Right kidney (tissue), 9 donors: Measurements from ENCODE around the gene PCDHB15.
"Not testable (repeated sequence)": the region's sequence is repeated elsewhere in the genome, so short reads cannot be mapped to it uniquely, and the experiment has no call there.

Experiments used
- DNase-seq: peaks from one replicate; pipeline ENCODE4 v3.0.0-alpha.2; 2016
- long read RNA-seq, 8 donors: transcript quantifications; one replicate each; lab custom pipeline, GENCODE V29; 2026

The PCDHB15 gene
- long read RNA-seq, donor 1, full-length matches to known transcripts: 7 of 7 reads
- long read RNA-seq, donor 1, partial matches to known transcripts: 0 of 7 reads
- long read RNA-seq, donor 1, other reads (novel, unspliced or antisense): 0 of 7 reads
- long read RNA-seq, donor 2, full-length matches to known transcripts: 4 of 4 reads
- long read RNA-seq, donor 2, partial matches to known transcripts: 0 of 4 reads
- long read RNA-seq, donor 2, other reads (novel, unspliced or antisense): 0 of 4 reads
- long read RNA-seq, donor 3, full-length matches to known transcripts: 9 of 9 reads
- long read RNA-seq, donor 3, partial matches to known transcripts: 0 of 9 reads
- long read RNA-seq, donor 3, other reads (novel, unspliced or antisense): 0 of 9 reads
- long read RNA-seq, donor 4, full-length matches to known transcripts: 8 of 8 reads
- long read RNA-seq, donor 4, partial matches to known transcripts: 0 of 8 reads
- long read RNA-seq, donor 4, other reads (novel, unspliced or antisense): 0 of 8 reads
- long read RNA-seq, donor 5, full-length matches to known transcripts: 15 of 15 reads
- long read RNA-seq, donor 5, partial matches to known transcripts: 0 of 15 reads
- long read RNA-seq, donor 5, other reads (novel, unspliced or antisense): 0 of 15 reads
- long read RNA-seq, donor 6, full-length matches to known transcripts: 8 of 8 reads
- long read RNA-seq, donor 6, partial matches to known transcripts: 0 of 8 reads
- long read RNA-seq, donor 6, other reads (novel, unspliced or antisense): 0 of 8 reads
- long read RNA-seq, donor 7, full-length matches to known transcripts: 18 of 18 reads
- long read RNA-seq, donor 7, partial matches to known transcripts: 0 of 18 reads
- long read RNA-seq, donor 7, other reads (novel, unspliced or antisense): 0 of 18 reads
- long read RNA-seq, donor 8, full-length matches to known transcripts: 5 of 5 reads
- long read RNA-seq, donor 8, partial matches to known transcripts: 0 of 5 reads
- long read RNA-seq, donor 8, other reads (novel, unspliced or antisense): 0 of 5 reads

DNA sequence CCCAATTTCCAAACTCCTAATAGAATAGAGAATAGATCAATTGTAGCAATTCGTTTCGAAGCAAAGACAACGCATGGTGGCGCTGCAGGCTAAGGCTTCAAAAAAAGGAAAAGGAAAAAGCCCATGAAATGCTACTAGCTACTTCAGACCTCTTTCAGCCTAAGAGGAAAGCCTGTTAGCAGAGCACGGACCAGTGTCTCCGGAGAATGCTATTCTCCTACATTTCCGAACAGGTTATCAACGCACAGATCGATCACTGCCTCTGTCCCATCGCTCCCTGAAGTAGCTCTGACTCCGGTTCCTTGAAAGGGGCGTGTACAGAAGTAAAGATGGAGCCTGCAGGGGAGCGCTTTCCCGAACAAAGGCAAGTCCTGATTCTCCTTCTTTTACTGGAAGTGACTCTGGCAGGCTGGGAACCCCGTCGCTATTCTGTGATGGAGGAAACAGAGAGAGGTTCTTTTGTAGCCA lies at the start of gene PCDHB15:
Gene PCDHB15, plus strand, starts transcription at position 146 of the 468 bp plus-strand sequence. Its CDS starts 184 bp downstream, at position 330.
- peak; percentile 28 for DNase-seq

DNA sequence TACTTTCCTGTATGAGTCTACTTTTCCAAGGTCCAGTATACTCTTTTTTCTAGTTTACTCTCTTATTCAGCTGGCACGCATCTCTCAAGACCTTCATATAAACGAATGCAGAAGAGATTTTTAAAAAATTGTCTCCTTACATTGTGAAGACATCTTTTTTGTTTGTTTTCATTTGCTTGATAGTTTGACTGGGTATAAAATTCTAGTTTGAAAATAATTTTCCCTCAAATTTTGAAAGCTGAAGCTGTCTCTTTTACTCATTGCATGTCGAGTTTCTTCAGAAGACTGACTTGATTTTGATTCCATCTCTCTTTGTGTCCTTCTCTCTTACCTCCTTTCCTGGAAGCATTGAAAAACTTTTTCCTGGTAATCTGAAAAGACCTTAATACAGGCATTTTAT lies 48.8 kb upstream of the PCDHB15 start:
- DNase-seq: no peak

DNA sequence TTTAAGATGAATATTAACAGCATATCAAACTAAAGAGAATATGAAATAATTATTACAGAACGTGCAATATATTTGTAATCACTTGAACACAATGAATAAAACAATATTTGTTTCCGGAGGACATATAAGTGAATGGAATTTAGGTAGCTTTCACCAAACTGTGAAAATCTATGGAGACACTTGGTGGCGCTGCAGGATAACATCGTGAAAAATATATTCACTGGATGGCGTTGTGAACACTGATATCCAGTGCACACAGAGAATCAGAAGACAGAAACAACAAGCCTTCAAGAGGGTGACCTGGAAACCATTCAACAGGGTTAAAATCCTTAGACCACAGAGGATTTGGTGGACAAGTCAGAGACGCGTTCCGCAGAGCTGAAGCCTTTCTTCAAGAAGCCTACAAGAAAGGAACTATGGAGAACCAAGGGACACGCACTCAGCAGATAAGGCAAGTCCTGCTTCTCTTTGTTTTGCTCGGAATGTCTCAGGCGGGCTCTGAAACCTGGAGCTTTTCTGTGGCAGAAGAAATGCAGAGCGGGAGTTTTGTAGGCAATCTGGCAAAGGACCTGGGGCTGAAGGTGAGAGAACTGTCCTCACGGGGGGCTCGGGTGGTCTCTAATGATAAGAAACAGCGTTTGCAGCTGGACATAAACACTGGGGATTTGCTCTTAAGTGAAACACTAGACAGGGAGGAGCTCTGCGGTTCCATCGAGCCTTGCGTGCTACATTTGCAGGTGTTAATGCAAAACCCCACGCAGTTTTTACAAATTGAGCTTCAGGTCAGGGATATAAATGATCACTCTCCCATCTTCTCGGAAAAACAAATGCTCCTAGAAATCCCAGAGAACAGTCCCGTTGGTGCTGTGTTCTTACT lies 45.6 kb upstream of the PCDHB15 start, which contains the start of gene PCDHB11:
Gene PCDHB11, plus strand, starts transcription at position 269 of the 877 bp plus-strand sequence. Its CDS starts 148 bp downstream, at position 417.
- no peak for DNase-seq

DNA sequence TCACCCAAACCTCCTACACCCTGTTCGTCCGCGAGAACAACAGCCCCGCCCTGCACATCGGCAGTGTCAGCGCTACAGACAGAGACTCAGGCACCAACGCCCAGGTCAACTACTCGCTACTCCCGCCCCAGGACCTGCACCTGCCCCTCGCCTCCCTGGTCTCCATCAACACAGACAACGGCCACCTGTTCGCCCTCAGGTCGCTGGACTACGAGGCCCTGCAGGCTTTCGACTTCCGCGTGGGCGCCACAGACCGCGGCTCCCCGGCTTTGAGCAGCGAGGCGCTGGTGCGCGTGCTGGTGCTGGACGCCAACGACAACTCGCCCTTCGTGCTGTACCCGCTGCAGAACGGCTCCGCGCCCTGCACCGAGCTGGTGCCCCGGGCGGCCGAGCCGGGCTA lies 44.1 kb upstream of the PCDHB15 start:
- DNase-seq: not testable (repeated sequence)

DNA sequence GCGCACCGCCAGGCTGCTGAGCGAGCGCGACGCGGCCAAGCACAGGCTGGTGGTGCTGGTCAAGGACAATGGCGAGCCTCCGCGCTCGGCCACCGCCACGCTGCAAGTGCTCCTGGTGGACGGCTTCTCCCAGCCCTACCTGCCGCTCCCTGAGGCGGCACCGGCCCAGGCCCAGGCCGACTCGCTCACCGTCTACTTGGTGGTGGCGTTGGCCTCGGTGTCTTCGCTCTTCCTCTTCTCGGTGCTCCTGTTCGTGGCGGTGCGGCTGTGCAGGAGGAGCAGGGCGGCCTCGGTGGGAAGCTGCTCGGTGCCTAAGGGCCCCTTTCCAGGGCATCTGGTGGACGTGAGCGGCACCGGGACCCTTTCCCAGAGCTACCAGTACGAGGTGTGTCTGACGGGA lies 43.5 kb upstream of the PCDHB15 start:
- DNase-seq: not testable (repeated sequence)

DNA sequence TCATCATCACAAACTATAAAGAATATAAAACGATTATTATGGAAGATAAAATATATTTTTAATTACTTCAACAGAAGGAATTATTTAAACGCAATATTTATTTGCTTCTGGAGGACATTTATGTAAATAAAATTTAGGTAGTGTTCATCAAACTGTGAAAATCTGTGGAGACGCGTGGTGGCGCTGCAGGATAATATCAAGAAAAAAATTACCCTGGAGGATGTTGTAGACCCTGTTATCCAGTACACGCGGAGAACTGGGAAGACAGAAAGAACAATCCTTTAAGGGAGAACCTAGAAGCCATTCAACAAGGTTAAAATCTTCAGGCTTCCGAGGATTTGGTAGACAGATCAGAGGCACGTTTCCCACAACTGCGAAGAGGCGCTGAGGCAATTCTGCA lies 36.7 kb upstream of the PCDHB15 start, which contains the start of gene PCDHB12:
Gene PCDHB12, plus strand, starts transcription at position 242 of the 400 bp plus-strand sequence. CDS start 189 bp downstream, outside the sequence.
- DNase-seq: no peak

DNA sequence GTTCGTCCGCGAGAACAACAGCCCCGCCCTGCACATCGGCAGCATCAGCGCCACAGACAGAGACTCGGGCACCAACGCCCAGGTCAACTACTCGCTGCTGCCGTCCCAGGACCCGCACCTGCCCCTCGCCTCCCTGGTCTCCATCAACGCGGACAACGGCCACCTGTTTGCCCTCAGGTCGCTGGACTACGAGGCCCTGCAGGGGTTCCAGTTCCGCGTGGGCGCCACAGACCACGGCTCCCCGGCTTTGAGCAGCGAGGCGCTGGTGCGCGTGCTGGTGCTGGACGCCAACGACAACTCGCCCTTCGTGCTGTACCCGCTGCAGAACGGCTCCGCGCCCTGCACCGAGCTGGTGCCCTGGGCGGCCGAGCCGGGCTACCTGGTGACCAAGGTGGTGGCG lies 34.9 kb upstream of the PCDHB15 start:
- DNase-seq: not testable (repeated sequence)

DNA sequence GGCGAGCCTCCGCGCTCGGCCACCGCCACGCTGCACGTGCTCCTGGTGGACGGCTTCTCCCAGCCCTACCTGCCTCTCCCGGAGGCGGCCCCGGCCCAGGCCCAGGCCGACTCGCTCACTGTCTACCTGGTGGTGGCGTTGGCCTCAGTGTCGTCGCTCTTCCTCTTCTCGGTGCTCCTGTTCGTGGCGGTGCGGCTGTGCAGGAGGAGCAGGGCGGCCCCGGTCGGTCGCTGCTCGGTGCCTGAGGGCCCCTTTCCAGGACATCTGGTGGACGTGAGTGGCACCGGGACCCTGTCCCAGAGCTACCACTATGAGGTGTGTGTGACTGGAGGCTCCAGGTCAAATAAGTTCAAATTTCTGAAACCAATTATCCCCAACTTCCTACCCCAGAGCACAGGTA lies 34.3 kb upstream of the PCDHB15 start:
- not testable (repeated sequence) for DNase-seq

DNA sequence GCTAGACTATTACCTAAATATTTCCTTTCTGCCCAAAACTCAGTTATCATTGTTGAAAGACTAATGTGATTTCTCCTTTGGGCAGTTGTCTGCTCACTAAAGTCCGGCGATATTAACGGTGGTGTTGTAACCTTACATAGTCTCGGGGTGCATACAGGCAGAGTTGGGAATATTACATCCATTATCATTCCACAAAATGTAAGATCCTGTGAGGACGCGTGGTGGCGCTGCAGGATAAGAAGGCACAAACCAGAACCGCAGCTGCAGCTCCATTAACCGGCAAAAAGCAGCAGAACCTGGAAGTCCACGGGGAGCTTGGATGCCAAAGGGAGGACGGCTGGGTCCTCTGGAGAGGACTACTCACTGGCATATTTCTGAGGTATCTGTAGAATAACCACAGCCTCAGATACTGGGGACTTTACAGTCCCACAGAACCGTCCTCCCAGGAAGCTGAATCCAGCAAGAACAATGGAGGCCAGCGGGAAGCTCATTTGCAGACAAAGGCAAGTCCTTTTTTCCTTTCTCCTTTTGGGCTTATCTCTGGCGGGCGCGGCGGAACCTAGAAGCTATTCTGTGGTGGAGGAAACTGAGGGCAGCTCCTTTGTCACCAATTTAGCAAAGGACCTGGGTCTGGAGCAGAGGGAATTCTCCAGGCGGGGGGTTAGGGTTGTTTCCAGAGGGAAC lies 31.4 kb upstream of the PCDHB15 start, which contains the start of gene PCDHB13:
Gene PCDHB13, plus strand, starts transcription at position 264 of the 684 bp plus-strand sequence. Its CDS starts 205 bp downstream, at position 469.
- DNase-seq: peak; percentile 27

DNA sequence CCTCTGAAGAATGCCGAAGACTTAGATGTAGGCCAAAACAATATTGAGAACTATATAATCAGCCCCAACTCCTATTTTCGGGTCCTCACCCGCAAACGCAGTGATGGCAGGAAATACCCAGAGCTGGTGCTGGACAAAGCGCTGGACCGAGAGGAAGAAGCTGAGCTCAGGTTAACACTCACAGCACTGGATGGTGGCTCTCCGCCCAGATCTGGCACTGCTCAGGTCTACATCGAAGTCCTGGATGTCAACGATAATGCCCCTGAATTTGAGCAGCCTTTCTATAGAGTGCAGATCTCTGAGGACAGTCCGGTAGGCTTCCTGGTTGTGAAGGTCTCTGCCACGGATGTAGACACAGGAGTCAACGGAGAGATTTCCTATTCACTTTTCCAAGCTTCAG lies 30.6 kb upstream of the PCDHB15 start:
- DNase-seq: not testable (repeated sequence)

DNA sequence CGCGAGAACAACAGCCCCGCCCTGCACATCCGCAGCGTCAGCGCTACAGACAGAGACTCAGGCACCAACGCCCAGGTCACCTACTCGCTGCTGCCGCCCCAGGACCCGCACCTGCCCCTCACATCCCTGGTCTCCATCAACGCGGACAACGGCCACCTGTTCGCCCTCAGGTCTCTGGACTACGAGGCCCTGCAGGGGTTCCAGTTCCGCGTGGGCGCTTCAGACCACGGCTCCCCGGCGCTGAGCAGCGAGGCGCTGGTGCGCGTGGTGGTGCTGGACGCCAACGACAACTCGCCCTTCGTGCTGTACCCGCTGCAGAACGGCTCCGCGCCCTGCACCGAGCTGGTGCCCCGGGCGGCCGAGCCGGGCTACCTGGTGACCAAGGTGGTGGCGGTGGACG lies 29.7 kb upstream of the PCDHB15 start:
- not testable (repeated sequence) for DNase-seq

DNA sequence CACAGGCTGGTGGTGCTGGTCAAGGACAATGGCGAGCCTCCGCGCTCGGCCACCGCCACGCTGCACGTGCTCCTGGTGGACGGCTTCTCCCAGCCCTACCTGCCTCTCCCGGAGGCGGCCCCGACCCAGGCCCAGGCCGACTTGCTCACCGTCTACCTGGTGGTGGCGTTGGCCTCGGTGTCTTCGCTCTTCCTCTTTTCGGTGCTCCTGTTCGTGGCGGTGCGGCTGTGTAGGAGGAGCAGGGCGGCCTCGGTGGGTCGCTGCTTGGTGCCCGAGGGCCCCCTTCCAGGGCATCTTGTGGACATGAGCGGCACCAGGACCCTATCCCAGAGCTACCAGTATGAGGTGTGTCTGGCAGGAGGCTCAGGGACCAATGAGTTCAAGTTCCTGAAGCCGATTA lies 29.2 kb upstream of the PCDHB15 start:
- DNase-seq: not testable (repeated sequence)

DNA sequence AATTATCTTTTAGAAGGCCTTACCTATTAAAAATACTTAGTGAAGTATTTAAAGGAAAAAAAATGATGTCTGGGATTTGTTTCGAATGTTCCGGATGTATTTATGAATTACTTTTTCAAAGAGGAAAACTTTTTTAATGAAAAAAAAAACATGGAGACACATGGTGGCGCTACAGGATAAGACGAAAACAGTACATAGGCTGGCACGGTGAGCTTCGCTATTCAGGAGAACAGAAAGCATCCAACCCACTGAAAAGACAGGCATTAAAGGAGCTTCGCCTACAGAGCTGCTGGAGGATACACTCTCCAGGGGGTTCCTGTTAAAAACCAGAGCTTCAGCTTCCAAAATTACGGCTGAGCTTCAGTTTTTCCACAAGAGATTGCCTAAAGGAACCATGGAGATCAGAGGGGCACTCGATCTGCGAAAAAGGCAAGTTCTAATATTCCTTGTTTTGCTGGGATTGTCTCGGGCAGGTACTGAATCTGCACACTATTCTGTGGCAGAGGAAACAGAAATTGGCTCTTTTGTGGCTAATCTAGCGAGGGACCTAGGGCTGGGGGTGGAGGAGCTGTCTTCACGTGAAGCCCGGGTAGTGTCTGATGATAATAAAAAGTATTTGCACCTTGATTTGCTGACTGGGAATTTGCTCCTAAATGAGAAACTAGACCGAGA lies 21.9 kb upstream of the PCDHB15 start, which contains the start of gene PCDHB14:
Gene PCDHB14, plus strand, starts transcription at position 232 of the 672 bp plus-strand sequence. Its CDS starts 163 bp downstream, at position 395.
- no peak for DNase-seq

DNA sequence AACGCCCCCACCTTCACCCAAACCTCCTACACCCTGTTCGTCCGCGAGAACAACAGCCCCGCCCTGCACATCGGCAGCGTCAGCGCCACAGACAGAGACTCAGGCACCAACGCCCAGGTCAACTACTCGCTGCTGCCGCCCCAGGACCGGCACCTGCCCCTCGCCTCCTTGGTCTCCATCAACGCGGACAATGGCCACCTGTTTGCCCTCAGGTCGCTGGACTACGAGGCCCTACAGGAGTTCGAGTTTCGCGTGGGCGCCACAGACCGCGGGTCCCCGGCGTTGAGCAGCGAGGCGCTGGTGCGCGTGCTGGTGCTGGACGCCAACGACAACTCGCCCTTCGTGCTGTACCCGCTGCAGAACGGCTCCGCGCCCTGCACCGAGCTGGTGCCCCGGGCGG lies 20.4 kb upstream of the PCDHB15 start:
- not testable (repeated sequence) for DNase-seq

DNA sequence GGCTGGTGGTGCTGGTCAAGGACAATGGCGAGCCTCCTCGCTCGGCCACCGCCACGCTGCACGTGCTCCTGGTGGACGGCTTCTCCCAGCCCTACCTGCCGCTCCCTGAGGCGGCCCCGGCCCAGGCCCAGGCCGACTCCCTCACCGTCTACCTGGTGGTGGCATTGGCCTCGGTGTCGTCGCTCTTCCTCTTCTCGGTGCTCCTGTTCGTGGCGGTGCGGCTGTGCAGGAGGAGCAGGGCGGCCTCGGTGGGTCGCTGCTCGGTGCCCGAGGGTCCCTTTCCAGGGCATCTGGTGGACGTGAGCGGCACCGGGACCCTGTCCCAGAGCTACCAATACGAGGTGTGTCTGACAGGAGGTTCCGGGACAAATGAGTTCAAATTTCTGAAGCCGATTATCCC lies 19.8 kb upstream of the PCDHB15 start:
- not testable (repeated sequence) for DNase-seq

DNA sequence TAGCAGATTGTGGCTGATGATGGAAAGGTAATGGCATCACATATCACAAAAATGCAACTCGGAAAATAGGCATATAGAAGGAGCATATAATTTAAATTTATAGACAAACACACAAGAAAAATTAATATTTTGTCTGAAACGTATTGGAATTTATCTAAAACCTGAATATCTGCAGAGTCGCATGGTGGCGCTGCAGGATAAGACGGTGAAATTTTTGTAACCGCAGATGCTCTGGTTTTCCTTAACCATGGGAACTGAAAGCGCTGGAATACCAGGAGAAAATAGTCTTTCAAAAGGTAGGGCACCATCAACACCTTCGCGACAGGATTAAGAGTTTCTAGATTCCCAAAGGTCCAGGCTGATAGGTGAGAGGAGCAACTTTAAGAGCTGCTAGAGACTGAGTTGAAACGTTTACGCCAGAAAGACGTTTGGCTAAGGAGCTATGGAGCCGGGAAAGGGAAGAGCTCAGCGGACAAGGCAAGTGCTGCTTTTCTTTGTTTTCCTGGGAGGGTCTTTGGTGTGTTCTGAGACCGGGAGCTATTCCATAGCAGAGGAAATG lies 11.0 kb upstream of the PCDHB15 start:
- DNase-seq: peak; percentile 19

DNA sequence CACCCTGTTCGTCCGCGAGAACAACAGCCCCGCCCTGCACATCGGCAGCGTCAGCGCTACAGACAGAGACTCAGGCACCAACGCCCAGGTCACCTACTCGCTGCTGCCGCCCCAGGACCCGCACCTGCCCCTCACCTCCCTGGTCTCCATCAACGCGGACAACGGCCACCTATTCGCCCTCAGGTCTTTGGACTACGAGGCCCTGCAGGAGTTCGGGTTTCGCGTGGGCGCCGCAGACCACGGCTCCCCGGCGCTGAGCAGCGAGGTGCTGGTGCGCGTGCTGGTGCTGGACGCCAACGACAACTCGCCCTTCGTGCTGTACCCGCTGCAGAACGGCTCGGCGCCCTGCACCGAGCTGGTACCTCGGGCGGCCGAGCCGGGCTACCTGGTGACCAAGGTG lies 9.3 kb upstream of the PCDHB15 start:
- DNase-seq: not testable (repeated sequence)

DNA sequence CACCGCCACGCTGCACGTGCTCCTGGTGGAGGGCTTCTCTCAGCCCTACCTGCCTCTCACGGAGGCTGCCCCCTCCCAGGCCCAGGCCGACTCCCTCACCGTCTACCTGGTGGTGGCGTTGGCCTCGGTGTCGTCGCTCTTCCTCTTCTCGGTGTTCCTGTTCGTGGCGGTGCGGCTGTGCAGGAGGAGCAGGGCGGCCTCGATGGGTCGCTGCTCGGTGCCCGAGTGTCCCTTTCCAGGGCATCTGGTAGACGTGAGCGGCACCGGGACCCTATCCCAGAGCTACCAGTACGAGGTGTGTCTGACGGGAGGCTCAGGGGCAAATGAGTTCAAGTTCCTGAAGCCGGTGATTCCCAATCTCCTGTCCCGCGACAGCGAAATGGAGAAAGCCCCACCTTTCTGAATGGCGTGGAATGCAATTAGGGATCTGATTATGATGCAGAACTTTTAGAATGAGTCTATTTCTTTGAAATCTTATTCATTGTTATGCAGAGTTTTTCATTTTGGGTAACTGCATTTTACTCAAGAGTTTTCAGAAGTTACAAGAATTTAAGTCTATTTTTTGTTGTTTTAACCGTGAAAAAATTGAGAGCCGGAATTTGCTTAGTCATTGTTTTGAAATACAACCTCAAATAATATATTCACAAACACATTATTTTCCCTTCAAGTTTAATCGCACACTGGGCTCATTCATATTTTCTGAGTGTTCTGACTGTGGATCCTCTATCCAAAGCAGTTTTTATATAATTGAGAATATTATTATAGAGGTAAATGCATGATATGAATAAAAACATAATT lies 8.5 kb upstream of the PCDHB15 start:
- DNase-seq: no peak

DNA sequence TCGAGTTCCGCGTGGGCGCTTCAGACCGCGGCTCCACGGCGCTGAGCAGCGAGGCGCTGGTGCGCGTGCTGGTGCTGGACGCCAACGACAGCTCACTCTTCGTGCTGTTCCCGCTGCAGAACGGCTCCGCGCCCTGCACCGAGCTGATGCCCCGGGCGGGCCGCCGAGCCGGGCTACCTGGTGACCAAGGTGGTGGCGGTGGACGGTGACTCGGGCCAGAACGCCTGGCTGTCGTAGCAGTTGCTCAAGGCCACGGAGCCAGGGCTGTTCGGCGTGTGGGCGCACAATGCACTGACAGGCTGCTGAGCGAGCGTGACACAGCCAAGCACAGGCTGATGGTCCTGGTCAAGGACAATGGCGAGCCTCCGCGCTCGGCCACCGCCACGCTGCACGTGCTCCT lies 3.7 kb upstream of the PCDHB15 start:
- DNase-seq: no peak
